Fibroblast of peridontal ligament (primary cell): ENCODE measurements around the gene GATA6.

Experiments used
- DNase-seq: peaks from one replicate; pipeline ENCODE4 v3.0.0-alpha.2; 2010; ENCODE audit errors: extremely low read depth

The GATA6 gene

DNA sequence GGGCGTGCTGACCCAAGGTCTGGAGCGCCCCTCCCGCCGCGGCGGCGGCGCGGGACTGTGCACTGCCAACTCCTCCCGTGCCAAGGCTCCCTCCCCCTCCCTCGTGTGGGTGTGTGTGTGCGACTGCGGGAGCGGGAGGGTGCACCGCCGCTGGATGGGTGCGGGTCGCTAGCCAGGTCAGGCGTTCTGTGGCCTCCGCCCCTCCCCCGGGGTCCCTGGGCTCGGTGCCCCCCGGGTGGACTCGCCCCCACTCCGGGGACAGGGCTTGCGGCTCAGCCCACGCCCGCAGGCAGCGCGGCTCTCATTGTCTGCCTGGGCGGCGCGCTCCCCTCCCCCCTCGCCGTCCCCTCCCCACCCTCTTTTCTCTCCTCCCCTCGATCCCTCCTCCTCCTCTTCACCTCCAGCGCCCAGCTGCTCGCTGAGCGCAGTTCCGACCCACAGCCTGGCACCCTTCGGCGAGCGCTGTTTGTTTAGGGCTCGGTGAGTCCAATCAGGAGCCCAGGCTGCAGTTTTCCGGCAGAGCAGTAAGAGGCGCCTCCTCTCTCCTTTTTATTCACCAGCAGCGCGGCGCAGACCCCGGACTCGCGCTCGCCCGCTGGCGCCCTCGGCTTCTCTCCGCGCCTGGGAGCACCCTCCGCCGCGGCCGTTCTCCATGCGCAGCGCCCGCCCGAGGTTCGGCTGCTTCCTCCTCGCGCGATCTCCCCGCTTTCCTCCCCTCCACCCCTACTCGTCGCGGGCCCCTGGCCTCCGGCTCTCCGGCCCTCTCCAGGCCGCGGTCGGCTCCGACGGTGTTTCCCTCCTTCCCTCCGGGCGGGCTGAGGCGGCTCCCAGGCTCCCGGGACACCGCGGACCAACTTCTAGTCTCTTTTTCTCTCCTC lies at the start of gene GATA6:
Gene GATA6, plus strand, starts transcription at position 579 of the 878 bp plus-strand sequence. CDS start 1,556 bp downstream, outside the sequence.
- peak; percentile 71 for DNase-seq

DNA sequence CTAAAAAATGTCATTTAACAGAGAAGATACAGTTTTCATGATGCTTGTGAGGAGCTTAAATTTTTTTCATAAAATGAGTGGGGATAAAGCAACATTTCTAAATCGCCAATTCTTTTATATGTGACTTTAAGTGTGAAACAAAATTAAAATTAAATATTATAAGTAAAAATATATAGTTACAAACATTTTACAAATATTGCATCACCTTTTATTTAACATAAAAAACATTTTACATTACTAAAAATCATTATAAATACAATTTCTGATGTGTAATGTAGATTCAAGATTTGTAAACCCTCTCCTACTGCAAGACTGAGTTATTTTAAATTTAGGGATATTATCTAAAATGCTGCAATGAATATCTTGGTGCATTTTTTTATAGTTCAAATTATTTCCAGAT lies 44.4 kb upstream of the GATA6 start:
- peak; percentile 2 for DNase-seq

DNA sequence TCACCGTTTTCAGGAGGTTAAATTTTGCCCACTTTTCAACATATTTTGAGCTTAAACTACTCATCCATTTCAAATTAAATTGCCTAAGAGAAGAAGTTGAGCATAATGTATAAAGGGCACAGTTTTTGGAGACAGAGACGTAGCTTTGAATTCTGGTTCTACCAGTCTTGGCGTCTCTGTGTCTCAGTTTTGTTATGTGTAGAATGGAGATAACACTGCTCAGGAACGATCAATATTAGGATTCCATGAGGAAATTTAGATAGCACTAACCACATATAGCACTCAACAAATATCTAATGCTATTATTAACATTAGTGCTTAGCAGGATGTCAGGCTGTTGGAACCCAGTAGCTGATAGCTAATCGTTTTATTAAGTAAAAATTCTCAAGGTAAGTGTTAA lies 40.4 kb upstream of the GATA6 start:
- DNase-seq, result no peak

DNA sequence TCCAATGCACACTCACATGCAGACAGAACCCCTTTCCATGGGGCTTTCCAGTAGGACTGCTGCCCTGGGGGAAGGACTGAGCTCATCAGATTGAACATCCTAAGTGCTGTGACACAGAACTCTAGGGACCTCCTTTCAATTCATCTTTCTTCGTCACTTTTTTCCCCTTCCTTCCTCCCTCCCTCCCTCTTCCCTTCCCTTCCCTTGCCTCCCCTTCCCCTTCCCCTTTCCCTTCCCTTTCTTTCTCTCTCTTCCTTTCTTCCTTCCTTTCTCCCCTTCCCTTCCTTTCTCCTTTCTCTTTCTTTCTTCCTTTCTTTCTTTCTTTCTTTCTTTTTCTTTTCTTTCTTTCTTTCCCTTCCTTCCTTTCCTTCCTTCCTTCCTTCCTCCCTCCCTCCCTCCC lies 39.6 kb upstream of the GATA6 start:
- no peak for DNase-seq

DNA sequence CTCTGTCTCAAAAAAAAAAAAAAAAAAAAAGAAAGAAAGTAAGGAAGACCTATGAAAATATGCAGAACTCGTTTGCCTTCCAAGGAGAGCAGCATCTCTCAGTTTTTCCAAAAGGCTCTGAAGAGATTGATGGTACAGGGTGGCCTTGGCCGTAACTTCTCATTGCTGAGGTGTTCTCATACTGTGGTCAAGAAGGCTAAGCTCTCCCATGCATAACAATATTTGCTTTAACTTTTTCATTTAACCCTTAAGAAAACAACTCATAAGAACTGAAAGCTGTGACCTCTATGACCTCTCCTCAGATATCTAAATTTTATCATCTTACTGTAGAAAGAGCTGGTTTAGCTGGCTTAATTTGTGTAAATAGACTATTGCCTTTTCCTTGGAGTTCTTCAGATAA lies 37.1 kb upstream of the GATA6 start:
- DNase-seq, result no peak

DNA sequence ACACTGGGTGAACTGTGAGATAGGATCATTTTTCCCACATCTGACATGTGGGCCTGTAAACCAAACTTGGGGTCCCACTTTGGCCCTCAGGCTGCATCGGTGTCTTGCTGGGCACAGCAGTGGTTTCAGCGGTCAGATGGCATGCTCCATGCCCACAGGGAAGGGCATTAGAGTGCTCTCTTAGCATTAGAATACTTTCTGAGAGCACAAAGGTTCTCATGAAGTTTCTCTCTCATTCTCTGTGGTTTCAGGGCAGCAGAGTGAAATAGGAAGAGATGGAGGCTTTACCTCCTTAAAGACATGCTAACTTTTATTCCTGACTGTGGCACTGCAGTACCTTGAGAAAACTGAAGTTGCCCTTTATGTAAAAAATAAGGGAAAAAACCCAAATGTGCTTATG lies 36.6 kb upstream of the GATA6 start:
- DNase-seq, result no peak

DNA sequence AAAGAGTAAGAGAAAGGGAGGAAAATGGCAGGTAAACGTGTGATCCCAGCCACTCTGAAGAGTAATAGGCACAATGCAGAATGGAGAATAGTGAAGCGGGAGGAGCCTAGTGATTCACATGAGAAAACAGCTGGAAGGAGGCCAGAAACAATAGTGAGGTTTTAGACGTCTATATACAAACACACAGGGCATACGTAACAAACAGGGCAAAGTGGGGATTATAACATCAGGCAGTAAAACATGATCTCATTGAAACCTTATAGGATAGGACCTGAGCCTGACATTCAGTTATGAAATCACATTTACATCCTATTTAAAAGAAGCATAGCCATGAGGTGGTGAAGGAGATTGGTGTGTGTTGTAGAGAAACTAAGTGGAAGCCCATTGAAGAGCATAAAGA lies 33.0 kb upstream of the GATA6 start:
- no peak for DNase-seq

DNA sequence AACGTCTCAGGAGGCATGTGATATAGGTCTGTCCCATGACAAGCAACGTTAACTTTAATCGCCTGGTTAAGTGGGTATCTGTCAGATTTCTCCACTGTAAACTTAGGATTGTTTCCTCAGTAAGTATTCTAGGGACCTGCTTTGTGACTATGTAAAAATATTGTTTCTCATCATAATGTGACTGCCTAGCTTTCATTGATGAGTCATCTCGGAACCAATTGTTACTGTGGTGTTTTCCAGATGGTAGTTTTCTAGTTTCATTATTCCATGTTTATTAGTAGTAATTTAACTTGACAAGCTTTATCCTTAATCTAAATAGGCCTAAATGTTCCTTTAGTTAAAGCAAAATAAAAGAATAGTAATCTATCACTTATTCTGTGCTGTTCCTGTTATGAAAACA lies 28.2 kb upstream of the GATA6 start:
- no peak for DNase-seq

DNA sequence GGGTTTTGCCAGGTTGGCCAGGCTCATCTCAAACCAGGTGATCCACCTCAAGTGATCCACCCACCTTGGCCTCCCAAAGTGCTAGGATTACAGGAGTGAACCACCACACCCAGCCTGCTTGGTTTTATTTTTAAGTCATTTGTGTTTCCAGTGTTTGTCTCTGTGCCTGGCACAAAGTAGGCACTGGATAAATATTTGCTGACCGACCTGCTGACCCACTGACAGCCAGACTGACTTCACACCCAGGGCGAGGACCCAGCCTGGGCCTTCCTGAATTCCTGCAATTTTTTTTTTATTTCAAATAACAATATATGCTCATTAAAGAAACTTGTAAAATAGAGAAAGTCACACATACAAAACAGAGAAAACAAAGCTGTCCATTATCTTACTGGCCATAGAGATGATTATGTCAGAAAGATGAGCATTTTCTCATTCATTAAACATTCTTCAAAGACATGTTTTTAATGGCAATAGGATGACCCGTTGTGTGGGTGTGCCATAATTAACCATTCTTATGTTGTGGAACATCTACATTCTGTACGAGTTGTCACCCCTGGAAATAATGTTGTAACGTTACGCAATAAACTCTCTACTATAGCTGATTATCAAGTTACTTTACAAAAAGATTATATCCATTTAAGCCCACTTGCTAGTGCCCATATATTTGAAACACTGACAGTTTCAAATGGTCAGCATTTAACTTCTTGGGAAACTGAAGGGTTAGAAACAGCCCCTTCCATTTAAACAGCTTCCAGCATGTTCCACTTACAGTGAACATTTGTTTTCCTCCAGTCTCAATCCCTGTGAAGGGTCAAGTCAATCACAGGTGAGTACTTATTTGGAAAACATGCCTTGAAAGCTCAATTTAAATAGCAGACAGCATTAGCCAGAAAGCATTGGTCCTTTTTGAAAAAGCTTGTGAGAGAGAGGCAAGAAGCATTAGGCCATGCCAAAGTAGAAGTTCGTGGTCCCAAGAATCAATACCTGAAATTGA lies 25.7 kb upstream of the GATA6 start:
- no peak for DNase-seq

DNA sequence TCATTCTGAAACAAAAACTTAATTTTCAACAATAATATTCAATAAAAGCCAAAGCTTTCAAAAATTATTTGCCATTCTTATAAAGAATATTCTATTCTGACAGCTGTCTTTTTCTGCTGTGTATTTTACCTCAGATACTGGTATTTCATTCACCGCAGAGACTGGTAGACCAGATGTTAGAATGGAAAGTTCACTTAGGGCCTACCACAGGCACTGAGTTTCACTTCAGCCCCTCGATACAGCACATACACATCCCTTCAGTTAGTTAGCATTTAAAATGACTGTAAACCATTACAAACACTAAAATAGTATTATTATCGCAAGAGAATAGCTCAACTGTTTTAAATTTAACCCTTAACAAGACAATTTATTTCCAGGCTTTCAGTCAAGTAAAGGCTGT lies 24.2 kb upstream of the GATA6 start:
- DNase-seq, result no peak

DNA sequence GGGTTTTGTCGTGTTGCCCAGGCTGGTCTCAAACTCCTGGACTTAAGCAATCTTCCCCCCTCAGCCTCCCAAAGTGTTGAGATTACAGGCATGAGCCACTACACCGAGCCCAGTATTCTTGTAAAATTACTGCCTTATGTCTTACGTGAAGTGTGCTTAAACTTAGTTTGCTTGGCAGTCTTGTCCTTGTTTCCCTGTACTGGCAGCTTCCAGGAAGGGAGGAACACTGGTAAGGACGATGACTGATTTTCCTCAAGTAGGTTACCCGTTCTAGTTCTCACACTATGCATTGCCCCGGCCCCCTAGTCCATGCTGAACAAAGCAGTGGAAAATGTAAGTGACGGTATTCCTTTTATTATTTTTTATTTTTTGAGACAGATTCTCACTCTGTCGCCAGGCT lies 19.7 kb upstream of the GATA6 start:
- DNase-seq, result no peak

DNA sequence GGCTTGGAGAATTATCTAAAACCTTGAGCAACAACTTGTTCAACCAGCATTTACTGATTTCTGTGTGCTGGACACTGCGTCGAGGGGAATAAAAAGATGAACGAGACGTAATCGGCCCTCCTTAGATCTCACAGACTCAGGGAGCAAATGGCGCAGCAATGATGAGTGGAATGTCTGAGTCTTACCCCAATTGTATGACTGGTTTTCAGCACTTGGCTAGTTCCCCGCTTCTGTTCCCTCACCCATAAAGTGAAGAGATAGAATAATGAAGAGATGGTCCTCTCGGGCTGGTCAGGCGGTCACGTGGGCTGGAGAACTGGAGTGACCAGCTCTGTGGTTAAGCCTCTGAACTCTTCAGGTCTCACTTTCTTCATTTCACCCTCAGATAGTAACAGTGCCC lies 17.3 kb upstream of the GATA6 start:
- no peak for DNase-seq

DNA sequence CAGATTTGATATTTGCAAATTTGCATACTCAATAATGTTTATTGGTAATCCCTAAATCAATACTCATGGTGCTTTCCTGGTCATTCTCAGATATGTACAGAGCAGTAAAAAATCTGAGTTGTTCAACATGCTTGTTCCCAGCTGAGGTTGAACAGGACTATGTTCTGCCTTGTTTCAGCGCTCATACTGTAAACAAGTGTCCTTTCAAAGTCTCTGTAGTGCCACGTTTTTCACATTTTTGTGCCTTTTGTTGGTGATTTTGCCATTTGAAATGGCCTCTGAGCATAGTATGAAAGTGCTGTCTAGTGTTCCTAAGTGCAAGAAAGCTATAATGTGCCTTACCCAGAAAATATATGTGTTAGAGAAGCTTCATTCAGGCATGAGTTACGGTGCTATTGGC lies 16.0 kb upstream of the GATA6 start:
- DNase-seq, result no peak

DNA sequence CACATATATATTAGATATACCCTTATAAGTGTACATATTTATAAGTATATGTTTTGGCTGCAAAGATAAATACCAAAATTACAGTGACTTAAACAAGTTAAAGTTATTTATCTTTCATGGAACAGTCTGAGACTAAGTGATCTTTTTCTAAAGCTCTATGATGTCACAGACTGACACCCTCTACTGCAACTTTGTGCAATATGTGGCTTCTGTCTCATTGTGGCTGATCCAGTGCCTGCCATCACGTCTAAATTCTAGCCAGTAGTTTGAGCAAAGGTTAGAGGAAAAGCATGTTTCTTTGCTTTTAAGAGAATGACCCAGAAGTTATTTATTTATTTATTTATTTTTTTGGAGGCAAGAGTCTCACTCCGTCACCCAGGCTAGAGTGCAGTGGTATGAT lies 13.8 kb upstream of the GATA6 start:
- DNase-seq, result no peak

DNA sequence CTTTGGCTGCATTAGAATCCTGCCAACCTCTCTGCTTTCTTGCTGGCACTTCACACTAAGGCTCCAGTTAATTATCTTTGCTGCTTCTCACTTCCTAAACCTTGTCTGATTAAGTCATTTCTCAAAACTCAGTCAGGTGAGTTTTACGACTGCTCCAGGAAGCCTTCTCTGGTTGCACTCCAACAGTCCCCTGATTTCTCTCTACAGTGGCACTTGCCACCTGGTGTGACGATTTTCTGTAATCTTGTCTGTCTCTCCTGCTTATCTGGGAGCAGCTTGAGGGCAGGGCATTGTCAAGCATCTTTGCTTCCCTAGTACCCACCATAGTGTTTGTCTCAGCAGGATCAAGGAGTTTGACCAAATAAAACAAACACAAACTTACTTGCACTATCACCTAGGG lies 10.4 kb upstream of the GATA6 start:
- no peak for DNase-seq

DNA sequence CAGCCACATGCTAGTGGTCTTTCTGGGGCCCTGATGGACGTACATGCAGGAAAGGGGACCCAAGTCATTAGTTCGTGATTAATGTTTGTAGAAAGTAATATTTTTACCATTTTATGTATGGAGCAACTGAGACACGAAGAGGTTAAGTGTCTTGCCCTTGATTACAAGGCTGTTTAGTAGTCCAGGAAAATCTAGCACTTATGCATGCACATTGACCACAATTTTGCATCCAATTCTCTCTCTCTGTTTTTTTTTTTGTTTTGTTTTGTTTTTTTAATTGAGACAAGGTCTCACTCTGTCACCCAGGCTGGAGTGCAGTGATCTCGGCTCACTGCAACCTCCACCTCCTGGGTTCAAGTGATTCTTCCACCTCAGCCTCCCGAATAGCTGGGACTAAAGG lies 8.3 kb upstream of the GATA6 start:
- no peak for DNase-seq

DNA sequence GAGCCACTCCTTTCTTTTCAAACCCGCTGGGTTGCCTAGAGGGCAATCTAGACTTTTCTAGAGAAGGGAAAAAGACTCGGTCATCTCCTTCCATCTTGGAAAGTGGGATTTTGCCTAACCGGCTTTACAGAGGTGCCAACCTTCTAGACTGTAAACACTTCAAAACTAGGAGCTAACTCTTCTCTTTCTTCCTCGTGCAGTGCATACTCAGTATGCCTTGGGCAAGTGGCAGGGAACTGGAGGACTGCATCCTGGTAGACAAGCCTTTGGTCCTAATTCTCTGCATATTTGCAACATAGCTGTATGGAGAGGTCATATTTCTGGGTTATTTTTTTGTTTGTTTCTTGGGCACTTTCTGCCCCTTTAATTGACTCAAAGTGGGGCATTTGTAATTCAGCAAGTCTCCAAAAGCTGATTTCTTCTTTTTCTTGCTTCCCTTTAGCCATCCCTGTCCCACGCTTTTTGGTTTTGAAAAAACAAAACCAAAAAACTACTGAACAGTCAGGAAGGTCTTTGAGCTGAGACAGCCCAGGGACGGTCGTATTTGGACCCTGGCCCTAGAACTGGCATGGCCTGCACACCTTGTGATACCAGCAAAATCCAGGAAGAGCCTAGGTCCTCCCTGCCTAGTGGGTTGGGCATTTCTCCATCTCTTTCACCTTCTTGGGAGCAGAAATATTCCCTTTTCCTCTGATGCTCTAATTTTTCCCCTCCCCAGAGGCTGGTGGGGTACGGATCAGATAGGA lies 5.8 kb upstream of the GATA6 start:
- DNase-seq, result no peak

DNA sequence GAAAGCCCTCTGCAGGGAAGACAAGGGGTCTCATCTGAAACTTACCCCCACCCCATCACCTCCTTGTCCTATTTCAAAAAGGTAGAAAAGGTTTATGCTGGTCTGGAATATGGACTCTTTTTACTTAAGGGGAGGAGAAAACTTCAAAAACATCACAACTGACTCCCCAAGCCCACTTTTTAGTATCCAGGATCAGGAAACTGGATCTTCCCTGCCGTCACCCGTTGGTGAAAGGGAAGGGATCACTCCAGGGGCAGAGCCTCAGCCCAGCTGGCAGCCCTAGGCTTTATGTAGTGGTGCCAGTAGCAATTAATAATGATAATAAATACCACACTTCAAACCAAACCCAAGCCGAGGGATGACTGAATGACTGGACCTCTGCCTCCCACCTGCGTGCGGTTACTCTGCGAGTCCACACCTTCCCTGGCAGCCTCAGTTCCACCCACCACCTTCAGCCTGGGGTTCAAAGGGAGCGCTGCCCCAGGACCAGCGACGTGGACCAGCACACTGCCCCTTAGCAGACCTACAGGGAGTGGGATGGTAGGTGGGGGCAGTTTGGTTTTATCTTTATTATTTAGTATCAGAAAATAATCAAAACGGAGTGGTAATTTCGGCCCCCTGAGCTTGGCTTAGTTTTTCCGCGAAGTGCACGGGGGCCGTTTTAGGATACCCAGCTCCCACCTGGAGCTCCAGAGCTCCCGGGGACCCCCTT lies 4.9 kb upstream of the GATA6 start:
- no peak for DNase-seq

DNA sequence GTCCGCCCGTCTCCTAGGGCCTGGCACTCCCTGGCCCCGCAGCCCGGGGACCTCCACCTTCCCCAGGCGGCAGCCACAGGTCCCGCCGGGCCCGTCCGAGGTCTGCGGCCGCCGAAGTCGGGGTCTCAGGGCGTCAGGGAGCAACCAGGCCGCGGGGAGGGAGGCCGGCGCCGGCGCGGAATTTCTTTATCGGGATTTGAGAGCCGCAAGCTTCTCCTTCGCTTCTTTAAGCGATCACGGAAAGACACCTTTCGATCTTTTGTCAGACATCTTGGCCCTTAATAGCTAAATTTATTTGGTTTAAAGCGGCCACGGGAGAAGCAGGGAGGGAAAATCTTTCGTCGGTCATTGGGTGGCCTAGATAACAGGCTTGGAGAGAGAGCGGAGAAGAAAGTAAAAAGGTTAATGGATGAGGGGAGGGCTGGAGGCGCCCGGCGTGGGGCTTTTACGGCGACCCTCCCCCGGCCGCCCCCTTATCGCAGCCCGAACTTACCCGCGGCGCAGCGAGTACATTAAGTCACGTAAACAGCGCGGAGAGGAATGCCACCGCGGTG lies 4.3 kb upstream of the GATA6 start:
- no peak for DNase-seq

DNA sequence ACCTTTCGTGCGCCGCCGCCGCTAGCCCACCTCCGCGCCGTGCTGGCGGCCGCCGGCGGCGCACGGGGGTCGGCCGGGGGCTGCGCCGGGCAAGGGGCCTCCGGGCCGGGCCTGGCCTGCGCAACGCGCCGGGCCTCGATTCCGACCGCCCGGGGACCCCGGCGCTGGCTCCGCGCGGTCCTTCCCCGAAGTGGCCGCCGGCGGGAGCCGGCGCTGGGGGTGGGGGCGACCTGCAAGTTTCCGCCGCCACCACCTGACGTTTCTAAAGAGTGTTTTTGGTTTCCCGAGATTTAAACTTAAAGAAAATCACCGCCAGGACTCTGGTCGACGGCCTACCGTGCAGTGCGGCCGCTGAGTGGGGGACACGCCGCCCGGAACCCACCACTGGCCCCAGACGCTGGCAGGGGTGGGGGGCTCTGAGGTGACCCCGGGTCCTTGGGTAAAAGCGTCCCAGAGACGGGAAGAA lies 3.8 kb upstream of the GATA6 start:
- no peak for DNase-seq
